ENCODE results near the gene MERTK. TPM values are rescaled to one million over a fixed set of nuclear protein-coding genes. Genes with fewer than 3 reads are reported as not detected.

The MERTK gene
- total and polyA plus RNA-seq, 10 of the 15 experiments (the other 5 are each of a cell fraction or from before 2014, with no cell fraction given) = 0.13 to 30.6 (median 0.50) TPM

GRCh38 chr2:111904726-111905474 is 6.5 kb downstream of the MERTK start:
- H4K20me1 ChIP-seq (ENCODE audit: control insufficient read depth, insufficient read depth) = no peaks in the 10 kb centered on the region
- WGBS (ENCODE audit: insufficient coverage, insufficient replicate concordance, low lambda C conversion rate, missing lambda C conversion rate) = 86% methylated on average over 10 of the region's 10 CpGs
- no peak overlapping the region for H2AFZ ChIP-seq (ENCODE audit: control insufficient read depth, low read depth, low read length)
- CTCF ChIA-PET = interaction anchor here (1.0 to 1.8 kb wide), 6 partner anchors 9 to 142 kb away, joined by 3 to 7 read pairs (median 5); partner anchors contain the start of gene ANAPC1
- BruUV-seq (replicated peaks) = no TSS peak
- H3K4me1 ChIP-seq (ENCODE audit: control insufficient read depth, insufficient read depth, low read length) = peaks cover 10% of the 10 kb centered on the region
- no peaks in the 10 kb centered on the region for H3K36me3 ChIP-seq (ENCODE audit: control insufficient read depth in 2 of 2, insufficient read depth in 2 of 2, low read length in 1 of 2)
- peaks cover 0 to 7% of the 10 kb centered on the region in 2 experiments; a peak in 1 of 4 replicates for H3K27me3 ChIP-seq (replicated peaks in 1 of 2; ENCODE audit: control insufficient read depth in 2 of 2, insufficient read depth in 2 of 2, low read length in 1 of 2)
- TF ChIP-seq ZSCAN29 (IDR thresholded peaks at IDR 0.05) (no peak), CHD2 (IDR thresholded peaks at IDR 0.05; ENCODE audit: borderline replicate concordance, low read depth, low read length) (no peak), SREBF1 (IDR thresholded peaks at IDR 0.05; ENCODE audit: low read length) (no peak), SREBF2 (IDR thresholded peaks at IDR 0.05; ENCODE audit: low read length) (no peak), BACH1 (IDR thresholded peaks at IDR 0.05; ENCODE audit: borderline replicate concordance) (no peak), ZNF207 (IDR thresholded peaks at IDR 0.05; ENCODE audit: borderline replicate concordance) (no peak), ESRRA (IDR thresholded peaks at IDR 0.05; ENCODE audit: low read length) (no peak), NRF1 (conservative IDR thresholded peaks at IDR 0.05; ENCODE audit: low read depth, low read length) (no peak), TAF1 (IDR thresholded peaks at IDR 0.05; ENCODE audit: borderline replicate concordance, low read depth, low read length) (no peak), JUNB (IDR thresholded peaks at IDR 0.05) (no peak), HDAC2 (IDR thresholded peaks at IDR 0.05) (no peak)
- TF ChIP-seq, protein P1, sequence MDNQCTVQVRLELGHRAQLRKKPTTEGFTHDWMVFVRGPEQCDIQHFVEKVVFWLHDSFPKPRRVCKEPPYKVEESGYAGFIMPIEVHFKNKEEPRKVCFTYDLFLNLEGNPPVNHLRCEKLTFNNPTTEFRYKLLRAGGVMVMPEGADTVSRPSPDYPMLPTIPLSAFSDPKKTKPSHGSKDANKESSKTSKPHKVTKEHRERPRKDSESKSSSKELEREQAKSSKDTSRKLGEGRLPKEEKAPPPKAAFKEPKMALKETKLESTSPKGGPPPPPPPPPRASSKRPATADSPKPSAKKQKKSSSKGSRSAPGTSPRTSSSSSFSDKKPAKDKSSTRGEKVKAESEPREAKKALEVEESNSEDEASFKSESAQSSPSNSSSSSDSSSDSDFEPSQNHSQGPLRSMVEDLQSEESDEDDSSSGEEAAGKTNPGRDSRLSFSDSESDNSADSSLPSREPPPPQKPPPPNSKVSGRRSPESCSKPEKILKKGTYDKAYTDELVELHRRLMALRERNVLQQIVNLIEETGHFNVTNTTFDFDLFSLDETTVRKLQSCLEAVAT (IDR thresholded peaks at IDR 0.05) = no peak
- TF ChIP-seq, protein P2, sequence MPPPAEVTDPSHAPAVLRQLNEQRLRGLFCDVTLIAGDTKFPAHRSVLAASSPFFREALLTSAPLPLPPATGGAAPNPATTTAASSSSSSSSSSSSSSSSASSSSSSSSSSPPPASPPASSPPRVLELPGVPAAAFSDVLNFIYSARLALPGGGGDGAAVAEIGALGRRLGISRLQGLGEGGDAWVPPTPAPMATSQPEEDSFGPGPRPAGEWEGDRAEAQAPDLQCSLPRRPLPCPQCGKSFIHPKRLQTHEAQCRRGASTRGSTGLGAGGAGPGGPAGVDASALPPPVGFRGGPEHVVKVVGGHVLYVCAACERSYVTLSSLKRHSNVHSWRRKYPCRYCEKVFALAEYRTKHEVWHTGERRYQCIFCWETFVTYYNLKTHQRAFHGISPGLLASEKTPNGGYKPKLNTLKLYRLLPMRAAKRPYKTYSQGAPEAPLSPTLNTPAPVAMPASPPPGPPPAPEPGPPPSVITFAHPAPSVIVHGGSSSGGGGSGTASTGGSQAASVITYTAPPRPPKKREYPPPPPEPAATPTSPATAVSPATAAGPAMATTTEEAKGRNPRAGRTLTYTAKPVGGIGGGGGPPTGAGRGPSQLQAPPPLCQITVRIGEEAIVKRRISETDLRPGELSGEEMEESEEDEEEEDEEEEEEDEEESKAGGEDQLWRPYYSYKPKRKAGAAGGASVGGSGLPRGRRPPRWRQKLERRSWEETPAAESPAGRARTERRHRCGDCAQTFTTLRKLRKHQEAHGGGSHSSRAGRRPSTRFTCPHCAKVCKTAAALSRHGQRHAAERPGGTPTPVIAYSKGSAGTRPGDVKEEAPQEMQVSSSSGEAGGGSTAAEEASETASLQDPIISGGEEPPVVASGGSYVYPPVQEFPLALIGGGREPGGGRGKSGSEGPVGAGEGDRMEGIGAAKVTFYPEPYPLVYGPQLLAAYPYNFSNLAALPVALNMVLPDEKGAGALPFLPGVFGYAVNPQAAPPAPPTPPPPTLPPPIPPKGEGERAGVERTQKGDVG (CRISPR knock-in tag; IDR thresholded peaks at IDR 0.05) = no peak
- TF ChIP-seq, protein P3, sequence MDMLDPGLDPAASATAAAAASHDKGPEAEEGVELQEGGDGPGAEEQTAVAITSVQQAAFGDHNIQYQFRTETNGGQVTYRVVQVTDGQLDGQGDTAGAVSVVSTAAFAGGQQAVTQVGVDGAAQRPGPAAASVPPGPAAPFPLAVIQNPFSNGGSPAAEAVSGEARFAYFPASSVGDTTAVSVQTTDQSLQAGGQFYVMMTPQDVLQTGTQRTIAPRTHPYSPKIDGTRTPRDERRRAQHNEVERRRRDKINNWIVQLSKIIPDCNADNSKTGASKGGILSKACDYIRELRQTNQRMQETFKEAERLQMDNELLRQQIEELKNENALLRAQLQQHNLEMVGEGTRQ (IDR thresholded peaks at IDR 0.05; ENCODE audit: borderline replicate concordance, low read depth, low read length) = no peak
- TF ChIP-seq, protein P4, sequence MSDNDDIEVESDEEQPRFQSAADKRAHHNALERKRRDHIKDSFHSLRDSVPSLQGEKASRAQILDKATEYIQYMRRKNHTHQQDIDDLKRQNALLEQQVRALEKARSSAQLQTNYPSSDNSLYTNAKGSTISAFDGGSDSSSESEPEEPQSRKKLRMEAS (IDR thresholded peaks at IDR 0.05; ENCODE audit: low read depth, low read length) = no peak
- in situ Hi-C loops (cut with MboI) (no loop called here), intact Hi-C loops (cut with micrococcal nuclease; ENCODE audit: unreplicated experiment) (no loop called here)
- H3K79me2 ChIP-seq (ENCODE audit: control insufficient read depth, insufficient read depth, low read length) = no peaks in the 10 kb centered on the region
- H3K4me2 ChIP-seq (ENCODE audit: control insufficient read depth, insufficient read depth) = no peak overlapping the region
- no peak for ATAC-seq
- H3K4me3 ChIP-seq = no peak overlapping the region
- FAIRE-seq = no peak
- POLR2A ChIA-PET = interaction anchor here (0.6 to 1.0 kb wide), 2 partner anchors 150 to 851 kb away, joined by 3 read pairs; partner anchors contain the start of gene TMEM87B
- H3K9me3 ChIP-seq (replicated peaks; ENCODE audit: control insufficient read depth, insufficient read depth, low read length) = no peaks in the 10 kb centered on the region
- no peak for DNase-seq (ENCODE audit: low read depth, low spot score)
- H3K27ac ChIP-seq (ENCODE audit: control insufficient read depth, insufficient read depth) = no peak overlapping the region
- no peak overlapping the region for H3K9ac ChIP-seq (ENCODE audit: control insufficient read depth, insufficient read depth, low read length)
- SMC1A ChIA-PET (ENCODE audit: uncharacterized antibody, unreplicated experiment) = interaction anchor here (1.5 to 5.9 kb wide), 3 partner anchors 74 to 349 kb away, joined by 3 to 62 read pairs (median 8); no protein-coding TSS in a partner anchor
- RAD21 ChIA-PET (ENCODE audit: unreplicated experiment) = interaction anchor here (1.8 to 2.5 kb wide), 3 partner anchors 14 to 97 kb away, joined by 9 to 14 read pairs (median 9); no protein-coding TSS in a partner anchor

All from GM12878 (cell line).